ENCODE measurements around the gene MVB12B.

Gene MVB12B

DNA sequence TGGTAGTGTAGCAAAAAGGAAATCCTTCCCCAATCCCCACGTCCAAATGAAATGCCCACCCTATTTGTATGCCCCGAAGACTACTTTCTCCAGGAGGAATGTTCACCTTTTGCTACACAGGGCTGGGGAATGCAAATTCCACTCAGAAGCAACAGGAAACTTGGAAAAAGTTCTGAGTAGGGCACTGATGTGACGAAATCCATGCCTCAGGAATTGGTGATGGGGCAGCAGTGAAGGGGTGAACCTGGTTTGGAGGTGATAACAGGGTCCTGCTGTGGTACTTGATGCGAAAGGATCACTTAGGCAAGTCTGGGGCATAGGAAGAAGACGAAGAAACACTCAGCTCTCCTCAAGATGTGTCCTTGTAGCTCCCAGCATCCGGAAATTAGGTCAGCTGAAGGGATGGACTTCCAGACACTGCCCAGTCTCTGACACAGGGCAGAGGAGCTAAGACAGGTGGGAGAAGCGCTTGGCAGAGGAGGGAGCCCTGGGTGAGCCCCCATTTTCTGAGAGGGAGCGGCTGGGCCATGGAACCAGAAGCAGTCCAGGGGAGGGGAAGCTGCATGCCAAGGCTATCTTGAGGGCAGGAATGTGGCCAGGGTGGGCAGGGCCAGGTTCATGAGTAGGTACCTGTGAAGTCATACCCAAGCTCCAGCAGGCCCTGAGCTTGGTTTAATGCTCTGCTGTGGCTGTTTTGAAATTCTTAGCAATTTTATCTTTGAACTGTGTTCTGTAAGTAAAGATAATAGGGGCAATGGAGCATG, 22.2 kb upstream of the MVB12B start:
- FAIRE-seq, result no peak

- no peak for FAIRE-seq
These were observed 21.7 kb upstream of the MVB12B start for GRCh38 chr9:126304971-126305320.

GRCh38 chr9:126306071-126306647, 20.5 kb upstream of the MVB12B start:
- no peak for FAIRE-seq

DNA sequence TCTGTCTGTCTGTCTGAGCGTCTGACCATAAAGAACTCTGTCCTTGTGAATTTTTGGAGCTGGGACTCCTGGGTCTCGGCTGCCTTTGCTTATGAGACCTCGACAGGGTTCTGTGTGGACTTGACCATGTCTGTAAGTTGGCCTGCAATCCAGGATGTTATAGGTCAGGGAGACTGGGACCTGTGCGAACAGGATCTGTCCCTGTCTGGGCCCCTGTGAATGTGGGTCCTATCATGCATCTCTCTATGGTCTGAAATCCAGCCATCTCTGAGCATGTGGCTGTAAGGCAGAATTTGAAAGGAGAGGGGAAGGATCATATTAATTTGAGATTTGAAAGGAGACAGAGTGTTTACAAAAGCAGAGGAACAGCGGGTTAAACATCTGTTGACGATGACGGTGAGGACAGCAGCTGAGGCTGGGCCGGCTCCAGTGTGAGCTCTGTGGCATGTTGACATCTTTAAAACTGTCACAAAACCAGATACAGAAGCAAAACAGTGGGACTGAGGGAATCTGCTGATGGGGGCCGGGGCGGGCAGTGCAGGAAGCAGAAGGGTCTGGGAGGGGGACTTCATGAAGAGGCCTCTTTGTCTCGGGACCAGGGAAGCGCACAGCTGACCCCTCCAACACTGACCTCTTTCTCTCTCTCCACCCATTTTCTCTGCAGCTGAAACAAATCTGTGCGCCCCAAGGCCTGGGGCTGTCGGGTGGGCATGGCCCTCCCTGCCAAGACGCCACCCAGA, 19.1 kb upstream of the MVB12B start:
- no peak for FAIRE-seq

DNA sequence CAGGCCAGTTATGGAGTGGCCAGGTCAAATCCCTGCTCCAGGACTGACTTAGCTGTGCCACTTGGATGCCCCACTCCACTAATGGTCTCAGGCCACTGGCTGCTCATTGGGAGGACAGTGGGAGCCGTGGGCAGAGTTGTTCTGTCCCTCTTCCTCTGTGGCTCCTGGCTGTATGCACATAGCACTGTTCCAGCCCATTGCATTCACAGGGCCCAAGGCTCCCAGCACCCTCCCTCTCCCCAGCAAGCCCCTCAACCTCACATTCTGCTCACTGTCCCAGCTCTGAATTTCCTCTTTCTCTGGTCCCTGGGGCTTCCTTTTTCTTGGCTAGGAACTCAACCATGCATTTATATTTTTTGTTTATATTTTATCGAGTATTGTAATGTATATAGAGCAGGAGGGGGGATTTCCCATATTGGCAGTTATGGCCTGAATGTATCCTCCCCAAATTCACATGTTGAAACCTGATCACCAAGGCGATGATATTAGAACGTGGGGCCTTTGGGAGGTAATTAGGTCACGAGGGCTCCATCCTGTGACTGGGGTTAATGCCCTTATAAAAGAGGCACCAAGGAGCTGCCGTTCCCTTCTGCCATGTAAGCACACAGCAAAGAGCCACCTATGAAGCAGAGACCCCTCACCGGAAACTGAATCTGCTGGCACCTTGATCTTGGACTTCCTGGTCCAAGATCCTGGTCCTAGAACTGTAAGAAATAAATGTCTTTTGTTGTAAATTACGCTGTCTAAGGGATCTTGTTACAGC, 17.0 kb upstream of the MVB12B start:
- no peak for FAIRE-seq

- no peak for FAIRE-seq
These were observed 13.8 kb upstream of the MVB12B start for GRCh38 chr9:126312584-126313551.

DNA sequence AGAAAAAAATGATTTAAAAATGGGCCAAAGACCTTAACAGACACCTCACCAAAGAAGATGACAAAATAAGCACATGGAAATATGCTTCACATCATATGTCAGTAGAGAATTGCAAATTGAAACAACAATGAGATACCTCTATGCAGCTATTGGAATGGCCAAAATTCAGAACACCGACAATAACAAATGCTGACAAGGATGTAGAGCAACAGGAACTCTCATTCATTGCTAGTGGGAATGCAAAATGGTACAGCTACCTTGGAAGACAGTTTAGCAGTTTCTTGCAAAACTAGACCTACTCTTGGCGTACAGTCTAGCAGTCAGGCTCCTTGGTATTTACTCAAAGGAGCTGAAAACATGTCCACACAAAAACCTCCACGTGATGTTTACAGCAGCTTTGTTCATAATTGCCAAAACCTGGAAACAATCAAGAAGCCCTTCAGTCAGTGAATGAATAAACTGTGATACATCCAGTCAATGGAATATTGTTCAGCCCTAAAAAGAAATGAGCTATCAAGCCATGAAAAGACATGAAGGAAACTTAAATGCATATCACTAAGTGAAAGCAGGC, 10.5 kb upstream of the MVB12B start:
- FAIRE-seq, result no peak

- no peak for FAIRE-seq
These were observed 9.1 kb upstream of the MVB12B start for GRCh38 chr9:126317513-126317912.

- FAIRE-seq, result no peak
These were observed 7.8 kb upstream of the MVB12B start for GRCh38 chr9:126318858-126319257.

DNA sequence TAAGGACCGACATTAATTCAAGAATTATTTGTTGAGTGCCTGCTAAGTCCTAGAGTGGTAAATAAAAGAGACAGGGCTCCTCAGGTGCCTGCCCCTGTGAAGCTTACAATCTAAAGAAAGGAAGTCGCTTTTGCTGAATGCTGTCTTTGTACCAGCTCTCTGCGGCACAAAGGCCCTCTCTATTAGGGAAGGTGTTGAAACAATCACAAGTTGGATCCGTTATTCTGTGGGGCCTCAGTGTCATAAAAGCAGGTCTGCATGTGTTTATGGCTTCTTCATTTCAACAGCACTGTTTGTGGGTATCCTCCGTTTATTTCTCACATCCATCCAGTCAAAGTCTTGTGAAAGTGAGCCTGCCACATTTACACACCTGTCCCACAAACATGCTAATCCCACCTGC, 7.0 kb upstream of the MVB12B start:
- no peak for FAIRE-seq

GRCh38 chr9:126320158-126320922, 6.3 kb upstream of the MVB12B start:
- no peak for FAIRE-seq

DNA sequence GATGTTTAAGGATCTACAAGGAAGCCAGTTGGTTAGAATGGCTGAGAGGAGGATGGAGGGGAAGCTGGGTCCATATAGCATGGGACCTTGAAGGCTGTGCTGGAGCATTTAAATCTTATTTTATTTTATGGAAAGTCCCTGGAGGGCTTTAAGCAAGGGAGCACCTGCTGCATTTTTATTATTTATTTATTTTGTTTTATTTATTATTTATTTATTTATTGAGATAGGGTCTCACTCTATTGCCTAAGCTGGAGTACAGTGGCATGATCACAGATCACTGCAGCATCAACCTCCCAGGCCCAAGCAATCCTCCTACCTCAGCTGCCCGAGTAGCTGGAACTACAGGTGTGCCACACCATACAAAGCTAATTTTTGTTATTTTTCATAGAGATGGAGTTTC, 4.9 kb upstream of the MVB12B start:
- FAIRE-seq, result no peak

DNA sequence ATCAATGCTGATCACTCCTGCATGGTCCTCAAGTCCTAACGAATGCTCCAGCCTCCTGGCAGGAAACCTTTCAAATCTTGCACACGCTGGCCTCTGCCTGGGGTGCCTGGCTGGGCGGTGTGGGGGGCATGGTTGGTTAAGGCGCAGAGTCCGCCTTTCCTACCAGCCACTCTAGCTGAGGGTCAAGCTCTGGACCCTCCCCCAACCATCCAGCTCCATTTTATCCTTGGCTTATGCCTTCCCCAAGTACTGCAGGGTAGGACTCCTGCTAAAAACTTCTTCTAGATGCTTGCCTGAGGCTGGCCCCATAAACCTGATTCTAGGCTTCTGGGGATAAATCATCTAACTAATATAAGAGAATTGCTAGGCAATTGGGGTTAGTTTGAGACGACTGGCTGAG, 808 bp upstream of the MVB12B start:
- FAIRE-seq, result no peak

GRCh38 chr9:126327006-126327713, 531 bp downstream of the MVB12B start:
- no peak for FAIRE-seq

DNA sequence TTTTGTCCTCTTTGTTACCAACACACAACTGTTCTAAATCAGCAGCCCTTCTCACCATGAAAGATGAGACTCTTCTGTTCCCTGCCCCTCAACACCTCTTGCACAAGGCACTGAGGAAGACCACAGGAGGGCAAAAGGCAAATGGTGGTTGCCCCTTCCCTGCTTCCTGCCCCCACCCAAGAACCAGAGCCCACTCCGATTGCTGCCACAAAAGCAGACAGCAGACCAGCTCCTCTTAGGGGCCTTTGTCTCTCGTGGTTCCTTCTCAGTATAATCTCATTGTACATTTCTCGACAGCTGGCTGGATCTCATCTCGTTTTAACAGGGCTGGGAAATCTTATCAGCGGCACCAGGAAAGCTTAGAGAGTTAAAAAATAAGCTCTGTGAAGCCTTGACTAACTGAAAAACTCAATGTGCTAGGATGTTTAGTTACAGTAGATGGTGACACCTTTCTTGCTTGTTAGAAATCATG, 1.1 kb downstream of the MVB12B start:
- no peak for FAIRE-seq

- no peak for FAIRE-seq
These were observed 1.8 kb downstream of the MVB12B start for GRCh38 chr9:126328407-126328806.

DNA sequence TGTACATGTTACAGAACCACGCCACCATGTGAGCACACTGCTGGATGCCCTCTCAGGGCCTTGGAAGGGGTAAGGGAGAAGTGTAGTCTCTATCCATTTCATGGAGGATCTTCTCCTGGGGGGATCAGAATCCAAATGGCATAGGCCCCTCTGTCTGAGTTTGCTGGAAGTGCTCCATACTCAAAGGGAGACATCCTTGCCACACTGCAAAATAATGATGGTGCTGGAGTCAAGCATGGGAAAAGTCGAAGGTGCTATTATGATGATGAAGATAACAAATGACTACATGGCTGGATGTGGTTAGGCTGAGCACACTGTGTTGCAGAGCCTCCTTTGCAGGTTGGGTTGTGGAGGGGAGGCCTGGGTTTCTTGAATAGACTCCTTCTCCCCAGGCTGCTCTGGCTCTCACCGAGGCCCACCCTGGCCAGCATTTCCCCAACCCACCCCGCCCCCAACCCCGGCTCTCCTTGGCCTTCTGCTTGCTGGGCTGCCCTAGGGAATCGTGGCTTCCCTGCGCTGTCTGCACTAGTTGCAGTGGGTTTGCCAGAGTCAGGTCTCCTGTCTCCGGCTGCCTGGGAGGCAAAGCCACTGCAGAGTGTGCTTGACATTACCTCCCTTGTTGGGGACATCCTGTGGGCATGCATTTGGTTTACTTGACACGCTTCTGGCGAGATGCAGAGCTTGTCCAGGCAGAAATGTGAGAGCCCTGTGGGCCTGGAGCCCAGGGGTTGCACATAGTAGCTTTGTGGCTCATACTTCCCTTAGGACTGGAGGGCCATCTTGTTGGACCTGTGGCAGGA, 3.0 kb downstream of the MVB12B start:
- FAIRE-seq, result no peak

- FAIRE-seq, result no peak
These were observed 3.9 kb downstream of the MVB12B start for GRCh38 chr9:126330536-126330935.

Measured in colon (tissue), 2 donors.